HuH-7 (cell line): Measurements from ENCODE around the gene CEP83.
"Not testable (repeated sequence)": the region's sequence is repeated elsewhere in the genome, so short reads cannot be mapped to it uniquely, and the experiment has no call there.

ENCODE experiments used
- DNase-seq: peaks from one replicate; pipeline ENCODE4 v3.0.0; 2011; ENCODE audit warnings: low spot score

CEP83 gene

GRCh38 chr12:94459728-94460615 lies at the start of gene CEP83:
Gene CEP83, minus strand, starts transcription at chr12:94459867. Its CDS starts 47,377 bp downstream, at chr12:94412490.
- DNase-seq = peak; percentile 91

GRCh38 chr12:94509317-94509716 lies 49.6 kb upstream of the CEP83 start:
- no peak for DNase-seq

- DNase-seq = no peak
Measured at GRCh38 chr12:94507455-94507854, 47.8 kb upstream of the CEP83 start.

- DNase-seq = no peak
Measured at GRCh38 chr12:94504386-94504785, 44.7 kb upstream of the CEP83 start.

- no peak for DNase-seq
Measured at GRCh38 chr12:94503619-94504018, 44.0 kb upstream of the CEP83 start.

GRCh38 chr12:94500831-94501567 lies 41.3 kb upstream of the CEP83 start:
- no peak for DNase-seq

GRCh38 chr12:94498698-94499097 lies 39.0 kb upstream of the CEP83 start:
- DNase-seq = no peak

GRCh38 chr12:94498073-94498472 lies 38.4 kb upstream of the CEP83 start:
- no peak for DNase-seq

GRCh38 chr12:94495445-94496115 lies 35.9 kb upstream of the CEP83 start:
- DNase-seq = no peak

GRCh38 chr12:94491489-94491888 lies 31.8 kb upstream of the CEP83 start:
- DNase-seq = no peak

GRCh38 chr12:94488463-94488862 lies 28.8 kb upstream of the CEP83 start:
- no peak for DNase-seq

GRCh38 chr12:94481734-94482133 lies 22.1 kb upstream of the CEP83 start:
- no peak for DNase-seq

GRCh38 chr12:94469522-94469921 lies 9.9 kb upstream of the CEP83 start:
- DNase-seq = no peak

- no peak for DNase-seq
Measured at GRCh38 chr12:94460616-94460959, 921 bp upstream of the CEP83 start.

GRCh38 chr12:94458877-94459727 lies 565 bp downstream of the CEP83 start:
- no peak for DNase-seq

GRCh38 chr12:94457311-94457710 lies 2.4 kb downstream of the CEP83 start:
- no peak for DNase-seq

GRCh38 chr12:94454318-94454717 lies 5.3 kb downstream of the CEP83 start:
- DNase-seq = not testable (repeated sequence)

- DNase-seq = no peak
Measured at GRCh38 chr12:94445662-94446061, 14.0 kb downstream of the CEP83 start.

GRCh38 chr12:94437303-94437702 lies 22.4 kb downstream of the CEP83 start:
- no peak for DNase-seq

- no peak for DNase-seq
Measured at GRCh38 chr12:94435511-94435927, 24.1 kb downstream of the CEP83 start.

GRCh38 chr12:94434171-94434570 lies 25.5 kb downstream of the CEP83 start:
- DNase-seq = no peak

GRCh38 chr12:94433744-94434143 lies 25.9 kb downstream of the CEP83 start:
- no peak for DNase-seq
